ENCODE measurements around the gene ARFGEF3. TPM values are rescaled to one million over a fixed set of nuclear protein-coding genes. Genes with fewer than 3 reads are reported as not detected.
"Not testable (repeated sequence)": the region's sequence is repeated elsewhere in the genome, so short reads cannot be mapped to it uniquely, and the experiment has no call there.

ARFGEF3 gene
- total RNA-seq, 1 donor from 2014 or later, result 0.86 TPM

GRCh38 chr6:138204303-138204702 is 42.6 kb downstream of the ARFGEF3 start:
- ATAC-seq (ENCODE audit: poor library complexity), result no peak
- intact Hi-C loops (cut with DNase I), result no loop called here
- DNase-seq, result no peak

GRCh38 chr6:138204792-138205384 is 43.1 kb downstream of the ARFGEF3 start:
- intact Hi-C loops (cut with DNase I), result no loop called here

GRCh38 chr6:138205437-138206094 is 43.8 kb downstream of the ARFGEF3 start:
- peak; percentile 91 for ATAC-seq (ENCODE audit: poor library complexity)
- intact Hi-C loops (cut with DNase I), result no loop called here

More at GRCh38 chr6:138204792-138205384, 43.1 kb downstream of the ARFGEF3 start:
- DNase-seq, result no peak
- ATAC-seq (ENCODE audit: poor library complexity), result no peak

GRCh38 chr6:138206862-138207261 is 45.1 kb downstream of the ARFGEF3 start:
- no peak for DNase-seq
- intact Hi-C loops (cut with DNase I), result no loop called here
- ATAC-seq (ENCODE audit: poor library complexity), result peak; percentile 80

More at GRCh38 chr6:138205437-138206094, 43.8 kb downstream of the ARFGEF3 start:
- no peak for DNase-seq

- intact Hi-C loops (cut with DNase I), result no loop called here
- ATAC-seq (ENCODE audit: poor library complexity), result no peak
- no peak for DNase-seq
Measured at GRCh38 chr6:138211048-138211581, 49.4 kb downstream of the ARFGEF3 start.

- intact Hi-C loops (cut with DNase I), result no loop called here
- no peak for DNase-seq
- ATAC-seq (ENCODE audit: poor library complexity), result no peak
Measured at GRCh38 chr6:138211601-138212000, 49.9 kb downstream of the ARFGEF3 start.

GRCh38 chr6:138212530-138212929 is 50.8 kb downstream of the ARFGEF3 start:
- DNase-seq; ATAC-seq (ENCODE audit: poor library complexity); intact Hi-C loops (cut with DNase I): not testable (repeated sequence)

- no peak for ATAC-seq (ENCODE audit: poor library complexity)
- intact Hi-C loops (cut with DNase I), result no loop called here
Measured at GRCh38 chr6:138215093-138215782, 53.5 kb downstream of the ARFGEF3 start.

GRCh38 chr6:138218449-138218848 is 56.7 kb downstream of the ARFGEF3 start, which contains the start of gene PBOV1:
PBOV1 (minus strand) TSS chr6:138218491; CDS start chr6:138218395, 96 bp downstream.
- intact Hi-C loops (cut with DNase I), result no loop called here
- DNase-seq (no peak), ATAC-seq (ENCODE audit: poor library complexity) (no peak)

More at GRCh38 chr6:138215093-138215782, 53.5 kb downstream of the ARFGEF3 start:
- DNase-seq, result no peak

- ATAC-seq (ENCODE audit: poor library complexity), result no peak
- no peak for DNase-seq
- intact Hi-C loops (cut with DNase I), result no loop called here
Measured at GRCh38 chr6:138219398-138219797, 57.7 kb downstream of the ARFGEF3 start.

GRCh38 chr6:138219901-138220300 is 58.2 kb downstream of the ARFGEF3 start:
- DNase-seq (no peak), ATAC-seq (ENCODE audit: poor library complexity) (no peak)
- intact Hi-C loops (cut with DNase I), result no loop called here

- no peak for DNase-seq
- no peak for ATAC-seq (ENCODE audit: poor library complexity)
- intact Hi-C loops (cut with DNase I), result no loop called here
Measured at GRCh38 chr6:138222901-138223546, 61.3 kb downstream of the ARFGEF3 start.

GRCh38 chr6:138225953-138226352 is 64.2 kb downstream of the ARFGEF3 start:
- intact Hi-C loops (cut with DNase I), result no loop called here
- DNase-seq (no peak), ATAC-seq (ENCODE audit: poor library complexity) (no peak)

GRCh38 chr6:138226700-138227315 is 65.1 kb downstream of the ARFGEF3 start:
- intact Hi-C loops (cut with DNase I), result no loop called here

GRCh38 chr6:138227316-138227781 is 65.6 kb downstream of the ARFGEF3 start:
- DNase-seq (no peak), ATAC-seq (ENCODE audit: poor library complexity) (no peak)
- intact Hi-C loops (cut with DNase I), result no loop called here

More at GRCh38 chr6:138226700-138227315, 65.1 kb downstream of the ARFGEF3 start:
- DNase-seq (no peak), ATAC-seq (ENCODE audit: poor library complexity) (no peak)

- ATAC-seq (ENCODE audit: poor library complexity), result no peak
- DNase-seq, result no peak
- intact Hi-C loops (cut with DNase I), result no loop called here
Measured at GRCh38 chr6:138229072-138229471, 67.3 kb downstream of the ARFGEF3 start.

- intact Hi-C loops (cut with DNase I), result no loop called here
Measured at GRCh38 chr6:138229663-138230179, 68.0 kb downstream of the ARFGEF3 start.

GRCh38 chr6:138230221-138230620 is 68.5 kb downstream of the ARFGEF3 start:
- ATAC-seq (ENCODE audit: poor library complexity), result no peak
- intact Hi-C loops (cut with DNase I), result no loop called here
- no peak for DNase-seq

More at GRCh38 chr6:138229663-138230179, 68.0 kb downstream of the ARFGEF3 start:
- ATAC-seq (ENCODE audit: poor library complexity), result no peak
- DNase-seq, result no peak
